HG03521 (cell line): Measurements from ENCODE around the gene AGBL5.
"Not testable (repeated sequence)": the region's sequence is repeated elsewhere in the genome, so short reads cannot be mapped to it uniquely, and the experiment has no call there.

Experiments used
- ATAC-seq: cut with Tn5 transposase; IDR thresholded peaks from one replicate; pipeline ENCODE4 v1.9.1; 2021; ENCODE audit warnings: mild to moderate bottlenecking, moderate library complexity; ENCODE audit not compliant: unreplicated experiment

Gene AGBL5

DNA sequence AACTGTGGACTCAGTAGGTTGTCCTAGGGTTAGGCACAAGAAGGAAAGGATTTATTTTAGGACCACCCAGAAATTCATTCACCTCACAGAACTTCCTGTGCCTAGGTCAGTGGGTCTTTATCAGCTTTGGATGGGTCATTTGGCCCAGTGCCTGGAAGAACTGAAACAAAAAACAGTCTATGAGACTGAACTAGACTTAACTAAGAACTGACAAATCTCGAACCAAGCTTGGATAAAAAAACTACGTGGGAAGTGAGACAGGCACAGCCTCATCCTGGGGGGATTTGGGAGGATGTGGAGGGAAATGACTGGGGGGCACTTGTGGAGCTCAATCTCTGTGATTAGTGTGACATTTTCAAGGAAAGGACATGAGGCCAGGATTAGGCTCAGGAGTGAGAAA is 22.3 kb downstream of the AGBL5 start:
- ATAC-seq, result no peak

DNA sequence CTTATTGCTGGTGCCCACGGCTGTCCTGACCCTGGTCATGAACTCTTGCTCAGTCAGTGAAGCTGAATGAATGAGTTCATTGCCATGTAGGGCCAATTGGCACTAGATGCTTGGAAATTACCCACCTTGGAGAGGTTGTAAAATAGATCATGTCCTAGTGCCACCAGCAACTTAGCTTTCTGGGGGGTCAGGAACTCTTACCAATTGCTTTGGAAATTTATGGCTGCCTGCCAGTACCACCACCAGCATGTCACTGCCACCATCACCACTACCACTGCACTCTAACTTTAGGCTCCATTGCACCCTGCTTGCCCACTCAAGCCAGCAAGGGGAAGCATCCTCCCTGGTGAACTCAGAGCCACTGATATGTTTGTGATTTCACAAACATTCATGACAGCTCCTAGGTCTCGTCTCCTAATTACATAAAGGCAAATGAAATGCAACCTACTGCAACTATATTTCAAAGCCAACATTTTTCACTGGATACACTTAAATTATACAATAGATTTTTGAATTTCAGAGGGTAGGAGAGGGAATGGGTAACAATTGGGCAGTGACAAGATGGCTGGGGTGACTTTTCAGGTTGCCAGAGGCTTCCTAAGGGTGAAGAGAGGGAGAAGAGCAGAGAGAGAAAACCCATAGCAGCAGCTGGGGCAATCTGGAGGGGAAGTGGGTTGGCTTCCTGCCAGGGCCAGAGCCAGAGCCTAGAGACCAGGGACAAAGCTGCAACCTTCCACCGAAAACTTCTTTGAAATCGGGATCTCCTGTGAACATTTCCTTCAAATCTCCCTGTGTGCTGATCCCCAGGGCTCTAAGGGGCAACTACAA is 23.5 kb downstream of the AGBL5 start:
- ATAC-seq, result no peak

DNA sequence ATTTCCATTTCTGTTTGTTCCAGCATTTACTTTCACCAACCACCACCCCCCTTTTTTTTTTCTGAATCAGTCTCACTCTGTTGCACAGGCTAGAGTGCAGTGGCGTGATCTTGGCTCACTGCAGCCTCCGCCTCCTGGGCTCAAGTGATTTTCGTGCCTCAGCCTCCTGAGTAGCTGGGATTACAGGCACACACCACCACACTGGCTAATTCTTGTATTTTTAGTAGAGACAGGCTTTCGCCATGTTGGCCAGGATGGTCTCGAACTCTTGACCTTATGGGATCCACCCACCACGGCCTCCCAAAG is 24.1 kb downstream of the AGBL5 start:
- ATAC-seq, result not testable (repeated sequence)

DNA sequence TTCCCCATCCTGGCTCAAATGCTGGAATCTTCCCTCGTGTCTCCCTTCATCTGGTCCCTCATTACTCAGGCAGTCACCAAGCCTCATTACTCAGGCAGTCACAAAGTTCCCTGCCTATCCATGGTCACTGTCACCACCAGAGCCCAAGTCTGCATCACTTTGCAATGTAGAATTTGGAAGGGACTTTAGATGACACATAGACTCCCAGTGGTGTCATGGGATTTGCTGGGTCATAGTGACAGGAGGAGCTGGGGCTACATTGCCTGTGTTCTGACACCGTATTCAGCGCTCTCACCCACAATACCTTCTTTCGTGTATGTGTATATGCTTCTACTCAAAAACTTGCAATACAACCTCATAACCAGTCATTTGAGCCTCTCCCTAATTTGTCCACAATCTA is 24.9 kb downstream of the AGBL5 start:
- no peak for ATAC-seq

DNA sequence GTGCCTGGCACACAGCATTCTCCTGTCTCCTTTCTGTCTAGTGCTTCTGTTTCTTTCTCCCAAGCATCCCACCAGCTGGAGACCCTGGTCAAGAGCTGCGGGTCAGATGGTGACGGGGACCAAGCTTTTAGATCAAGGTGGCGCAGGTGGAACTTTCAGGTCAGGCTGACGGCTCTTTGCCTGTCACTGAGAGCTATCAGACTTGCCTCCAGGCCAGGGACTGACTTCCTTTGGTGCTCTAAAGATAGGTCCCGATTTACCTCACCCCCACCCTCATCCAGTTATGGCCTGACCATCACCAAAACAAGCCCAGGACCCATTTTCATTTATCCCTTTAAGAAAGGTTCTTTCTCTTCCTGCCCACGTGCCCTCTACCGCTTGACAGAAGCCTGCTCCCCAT is 25.8 kb downstream of the AGBL5 start:
- ATAC-seq, result no peak

DNA sequence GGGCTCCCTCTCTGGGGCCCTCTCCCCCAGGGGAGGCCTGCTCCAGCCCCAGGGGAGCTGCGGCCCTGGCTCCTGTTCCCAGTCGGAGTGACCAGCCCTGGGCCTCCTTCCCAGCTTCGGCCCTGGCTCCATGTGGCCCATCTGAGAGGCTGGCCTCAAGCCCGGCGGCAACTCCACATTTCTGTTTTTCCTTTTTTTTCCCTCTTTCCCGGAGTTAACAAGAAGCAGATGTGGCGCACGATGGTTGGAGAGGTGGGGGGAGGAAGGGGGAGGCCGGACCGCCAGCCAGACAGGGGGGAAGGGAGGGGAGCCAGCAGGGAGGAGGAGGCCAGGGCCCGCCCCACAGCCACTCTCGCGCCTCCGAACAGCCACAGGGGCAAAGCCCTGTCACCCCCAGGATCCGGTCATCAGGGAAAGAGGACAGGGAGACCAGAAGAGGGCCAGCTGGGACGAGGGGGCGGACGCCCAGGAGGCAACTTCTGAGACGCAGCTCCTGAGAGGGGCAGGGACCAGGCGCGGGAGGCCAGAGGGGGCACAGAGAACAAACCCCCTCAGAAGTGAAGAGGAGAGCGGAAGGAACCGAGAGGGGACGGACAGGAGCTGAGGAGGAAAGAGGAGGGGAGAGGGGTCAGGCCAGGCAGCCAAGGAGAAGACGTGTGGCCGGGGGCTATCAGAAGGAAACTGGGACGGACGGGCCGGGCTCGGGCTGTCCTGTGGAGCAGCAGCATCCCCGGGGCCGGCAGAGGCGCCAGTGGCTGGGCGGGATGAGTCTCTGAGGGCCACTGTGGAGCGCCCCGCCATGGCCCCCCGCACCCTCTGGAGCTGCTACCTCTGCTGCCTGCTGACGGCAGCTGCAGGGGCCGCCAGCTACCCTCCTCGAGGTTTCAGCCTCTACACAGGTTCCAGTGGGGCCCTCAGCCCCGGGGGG is 27.1 kb downstream of the AGBL5 start, which contains the start of gene EMILIN1:
TSS of gene EMILIN1 (plus strand) at position 349 of the 928 bp plus-strand sequence. CDS start at position 800, 451 bp downstream.
- ATAC-seq, result no peak

DNA sequence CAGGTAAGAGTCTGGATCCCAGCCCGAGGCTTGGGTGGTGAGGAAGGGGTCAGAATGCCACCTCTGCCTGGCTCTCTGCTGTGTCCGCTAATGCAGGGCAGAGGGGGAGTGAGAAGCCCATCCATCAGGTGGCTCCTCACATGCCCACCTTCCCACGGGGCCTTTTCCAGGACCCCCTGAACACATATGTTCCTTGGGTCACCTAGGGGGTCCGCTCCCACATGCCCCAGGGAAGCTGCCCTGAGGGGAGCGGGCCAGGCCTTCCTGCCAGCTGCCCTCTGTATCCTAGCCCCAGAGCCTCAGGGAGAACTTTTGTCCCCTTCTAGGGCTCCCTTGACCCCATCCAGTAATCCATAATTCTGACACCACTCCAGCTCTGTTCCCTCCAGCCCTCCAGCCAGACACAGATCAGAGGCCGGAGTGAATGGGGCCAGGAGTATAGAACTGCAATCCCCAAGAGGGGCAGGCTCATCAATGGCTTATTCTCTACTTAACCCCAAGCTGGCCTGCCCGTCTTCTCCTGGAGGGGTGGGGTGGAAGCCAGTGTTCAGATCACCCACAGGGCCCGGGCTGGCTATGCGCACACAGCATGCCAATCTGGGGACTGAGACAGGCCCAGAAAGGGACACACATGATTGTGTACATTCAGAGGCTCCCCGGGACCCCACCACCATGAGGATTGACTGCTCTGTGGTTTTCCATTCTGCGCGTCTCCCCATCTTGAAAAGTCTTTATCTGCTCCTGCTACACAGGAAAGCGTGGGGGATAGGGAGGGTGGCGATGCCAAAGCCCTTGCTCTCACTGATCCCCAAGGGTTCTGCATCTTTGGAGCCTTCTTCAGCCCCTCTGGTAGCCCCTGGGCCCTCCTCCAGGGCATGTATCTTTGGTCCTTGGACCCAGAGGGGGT is 28.0 kb downstream of the AGBL5 start:
- no peak for ATAC-seq

DNA sequence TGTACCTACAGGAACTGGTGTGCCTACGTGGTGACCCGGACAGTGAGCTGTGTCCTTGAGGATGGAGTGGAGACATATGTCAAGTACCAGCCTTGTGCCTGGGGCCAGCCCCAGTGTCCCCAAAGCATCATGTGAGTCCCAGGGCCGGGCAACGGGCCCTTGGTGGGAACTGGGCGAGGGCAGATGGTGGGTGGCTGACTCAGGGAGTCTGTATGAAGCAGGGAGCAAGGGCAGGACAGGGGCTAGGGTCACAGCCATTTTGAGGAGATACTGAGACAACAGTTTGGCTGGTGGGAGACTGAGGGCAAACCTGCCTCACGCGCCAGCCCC is 28.6 kb downstream of the AGBL5 start:
- no peak for ATAC-seq

DNA sequence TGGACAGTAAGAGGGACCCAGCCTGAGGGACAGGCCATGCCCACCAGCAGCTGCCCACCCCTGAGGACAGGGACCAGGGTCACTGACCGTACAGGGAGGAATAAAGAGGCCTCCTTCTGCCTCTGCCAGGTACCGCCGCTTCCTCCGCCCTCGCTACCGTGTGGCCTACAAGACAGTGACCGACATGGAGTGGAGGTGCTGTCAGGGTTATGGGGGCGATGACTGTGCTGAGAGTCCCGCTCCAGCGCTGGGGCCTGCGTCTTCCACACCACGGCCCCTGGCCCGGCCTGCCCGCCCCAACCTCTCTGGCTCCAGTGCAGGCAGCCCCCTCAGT is 29.1 kb downstream of the AGBL5 start:
- no peak for ATAC-seq

DNA sequence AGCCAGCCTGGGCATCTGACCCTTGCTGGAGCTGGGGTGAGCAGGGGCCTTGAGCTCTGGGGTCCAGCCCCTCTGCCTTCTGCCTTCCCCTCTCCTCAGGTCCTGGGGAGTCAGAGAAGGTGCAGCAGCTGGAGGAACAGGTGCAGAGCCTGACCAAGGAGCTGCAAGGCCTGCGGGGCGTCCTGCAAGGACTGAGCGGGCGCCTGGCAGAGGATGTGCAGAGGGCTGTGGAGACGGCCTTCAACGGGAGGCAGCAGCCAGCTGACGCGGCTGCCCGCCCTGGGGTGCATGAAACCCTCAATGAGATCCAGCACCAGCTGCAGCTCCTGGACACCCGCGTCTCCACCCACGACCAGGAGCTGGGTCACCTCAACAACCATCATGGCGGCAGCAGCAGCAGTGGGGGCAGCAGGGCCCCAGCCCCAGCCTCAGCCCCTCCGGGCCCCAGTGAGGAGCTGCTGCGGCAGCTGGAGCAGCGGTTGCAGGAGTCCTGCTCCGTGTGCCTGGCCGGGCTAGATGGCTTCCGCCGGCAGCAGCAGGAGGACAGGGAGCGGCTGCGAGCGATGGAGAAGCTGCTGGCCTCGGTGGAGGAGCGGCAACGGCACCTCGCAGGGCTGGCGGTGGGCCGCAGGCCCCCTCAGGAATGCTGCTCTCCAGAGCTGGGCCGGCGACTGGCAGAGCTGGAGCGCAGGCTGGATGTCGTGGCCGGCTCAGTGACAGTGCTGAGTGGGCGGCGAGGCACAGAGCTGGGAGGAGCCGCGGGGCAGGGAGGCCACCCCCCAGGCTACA is 30.7 kb downstream of the AGBL5 start:
- no peak for ATAC-seq

DNA sequence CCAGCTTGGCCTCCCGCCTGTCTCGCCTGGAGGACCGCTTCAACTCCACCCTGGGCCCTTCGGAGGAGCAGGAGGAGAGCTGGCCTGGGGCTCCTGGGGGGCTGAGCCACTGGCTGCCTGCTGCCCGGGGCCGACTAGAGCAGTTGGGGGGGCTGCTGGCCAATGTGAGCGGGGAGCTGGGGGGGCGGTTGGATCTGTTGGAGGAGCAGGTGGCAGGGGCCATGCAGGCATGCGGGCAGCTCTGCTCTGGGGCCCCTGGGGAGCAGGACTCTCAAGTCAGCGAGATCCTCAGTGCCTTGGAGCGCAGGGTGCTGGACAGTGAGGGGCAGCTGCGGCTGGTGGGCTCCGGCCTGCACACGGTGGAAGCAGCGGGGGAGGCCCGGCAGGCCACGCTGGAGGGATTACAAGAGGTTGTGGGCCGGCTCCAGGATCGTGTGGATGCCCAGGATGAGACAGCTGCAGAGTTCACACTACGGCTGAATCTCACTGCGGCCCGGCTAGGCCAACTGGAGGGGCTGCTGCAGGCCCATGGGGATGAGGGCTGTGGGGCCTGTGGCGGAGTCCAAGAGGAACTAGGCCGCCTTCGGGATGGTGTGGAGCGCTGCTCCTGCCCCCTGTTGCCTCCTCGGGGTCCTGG is 31.4 kb downstream of the AGBL5 start:
- ATAC-seq, result no peak

DNA sequence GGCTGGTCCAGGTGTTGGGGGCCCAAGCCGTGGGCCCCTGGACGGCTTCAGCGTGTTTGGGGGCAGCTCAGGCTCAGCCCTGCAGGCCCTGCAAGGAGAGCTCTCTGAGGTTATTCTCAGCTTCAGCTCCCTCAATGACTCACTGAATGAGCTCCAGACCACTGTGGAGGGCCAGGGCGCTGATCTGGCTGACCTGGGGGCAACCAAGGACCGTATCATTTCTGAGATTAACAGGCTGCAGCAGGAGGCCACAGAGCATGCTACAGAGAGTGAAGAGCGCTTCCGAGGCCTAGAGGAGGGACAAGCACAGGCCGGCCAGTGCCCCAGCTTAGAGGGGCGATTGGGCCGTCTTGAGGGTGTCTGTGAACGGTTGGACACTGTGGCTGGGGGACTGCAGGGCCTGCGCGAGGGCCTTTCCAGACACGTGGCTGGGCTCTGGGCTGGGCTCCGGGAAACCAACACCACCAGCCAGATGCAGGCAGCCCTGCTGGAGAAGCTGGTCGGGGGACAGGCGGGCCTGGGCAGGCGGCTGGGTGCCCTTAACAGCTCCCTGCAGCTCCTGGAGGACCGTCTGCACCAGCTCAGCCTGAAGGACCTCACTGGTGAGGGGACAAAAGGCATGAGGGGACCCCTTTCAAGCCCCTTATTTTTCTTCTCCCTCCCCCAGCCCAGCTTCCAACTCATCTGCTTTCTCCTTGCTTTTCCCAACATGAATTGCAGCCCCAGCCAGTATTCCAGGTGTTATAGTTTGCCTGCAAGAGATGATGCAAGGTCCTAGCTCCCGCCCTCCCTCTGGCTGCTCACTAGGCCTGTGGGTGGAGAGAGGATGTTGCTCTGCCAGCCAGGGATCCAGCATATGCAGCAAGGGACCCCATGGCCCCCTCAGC is 32.2 kb downstream of the AGBL5 start:
- ATAC-seq, result no peak

DNA sequence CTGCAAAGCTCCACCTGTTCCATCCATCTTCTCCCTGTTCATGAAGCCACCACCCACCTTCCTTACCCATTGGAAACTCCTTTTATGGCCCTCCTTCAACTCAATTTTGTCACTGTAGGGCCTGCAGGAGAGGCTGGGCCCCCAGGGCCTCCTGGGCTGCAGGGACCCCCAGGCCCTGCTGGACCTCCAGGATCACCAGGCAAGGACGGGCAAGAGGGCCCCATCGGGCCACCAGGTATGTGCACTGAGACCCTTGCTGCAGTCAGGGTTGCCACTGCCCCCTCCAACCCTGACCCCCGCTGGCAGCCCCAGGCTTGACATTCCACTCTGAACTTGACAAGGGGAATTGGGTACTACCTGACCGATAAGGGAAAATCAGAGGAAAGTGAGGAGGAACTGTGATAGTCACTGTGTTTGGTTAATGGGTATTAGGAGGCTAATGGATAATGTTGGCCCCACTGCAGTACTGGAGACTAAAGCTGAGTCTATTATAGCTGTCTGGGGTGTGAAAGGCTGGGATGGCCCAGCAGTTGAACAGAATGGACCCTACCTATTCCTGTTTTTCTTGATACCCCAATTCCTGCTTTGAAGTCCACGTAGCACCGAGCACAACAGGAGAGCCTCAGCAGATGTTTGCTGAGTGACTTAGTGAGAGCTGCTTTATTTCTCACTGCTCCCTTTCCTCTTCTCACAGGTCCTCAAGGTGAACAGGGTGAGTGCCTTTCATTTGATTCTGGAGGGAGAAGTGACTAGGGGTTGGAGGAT is 33.0 kb downstream of the AGBL5 start:
- ATAC-seq, result no peak

DNA sequence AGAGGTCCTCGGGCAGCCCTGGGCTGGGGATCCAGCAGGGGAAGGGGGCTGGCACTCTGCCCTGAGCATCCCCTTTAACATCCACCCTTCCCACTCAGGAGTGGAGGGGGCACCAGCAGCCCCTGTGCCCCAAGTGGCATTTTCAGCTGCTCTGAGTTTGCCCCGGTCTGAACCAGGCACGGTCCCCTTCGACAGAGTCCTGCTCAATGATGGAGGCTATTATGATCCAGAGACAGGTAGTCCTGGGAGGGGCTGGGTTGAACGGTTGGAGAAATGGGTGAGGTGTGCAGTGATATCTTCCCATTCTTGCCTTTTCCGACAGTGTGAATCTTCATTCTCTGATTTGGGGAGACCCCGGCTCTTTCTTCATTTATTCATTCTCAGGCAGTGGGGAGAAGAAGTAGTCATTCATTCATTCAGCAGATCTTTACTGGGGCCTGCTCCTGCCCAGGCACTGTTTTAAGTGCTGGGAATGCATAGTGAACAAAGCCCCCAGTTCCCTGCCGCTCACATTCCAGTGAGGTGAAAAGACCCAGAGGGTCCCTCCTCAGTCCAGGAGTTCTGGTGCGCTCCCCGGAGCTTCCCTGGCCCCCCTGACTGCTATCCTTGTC is 33.7 kb downstream of the AGBL5 start:
- ATAC-seq, result no peak

DNA sequence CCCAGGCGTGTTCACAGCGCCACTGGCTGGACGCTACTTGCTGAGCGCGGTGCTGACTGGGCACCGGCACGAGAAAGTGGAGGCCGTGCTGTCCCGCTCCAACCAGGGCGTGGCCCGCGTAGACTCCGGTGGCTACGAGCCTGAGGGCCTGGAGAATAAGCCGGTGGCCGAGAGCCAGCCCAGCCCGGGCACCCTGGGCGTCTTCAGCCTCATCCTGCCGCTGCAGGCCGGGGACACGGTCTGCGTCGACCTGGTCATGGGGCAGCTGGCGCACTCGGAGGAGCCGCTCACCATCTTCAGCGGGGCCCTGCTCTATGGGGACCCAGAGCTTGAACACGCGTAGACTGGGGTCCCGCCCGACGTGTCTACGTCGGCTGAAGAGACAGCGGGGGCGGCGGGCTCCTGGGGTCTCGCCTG is 34.2 kb downstream of the AGBL5 start:
- ATAC-seq, result peak; percentile 1

DNA sequence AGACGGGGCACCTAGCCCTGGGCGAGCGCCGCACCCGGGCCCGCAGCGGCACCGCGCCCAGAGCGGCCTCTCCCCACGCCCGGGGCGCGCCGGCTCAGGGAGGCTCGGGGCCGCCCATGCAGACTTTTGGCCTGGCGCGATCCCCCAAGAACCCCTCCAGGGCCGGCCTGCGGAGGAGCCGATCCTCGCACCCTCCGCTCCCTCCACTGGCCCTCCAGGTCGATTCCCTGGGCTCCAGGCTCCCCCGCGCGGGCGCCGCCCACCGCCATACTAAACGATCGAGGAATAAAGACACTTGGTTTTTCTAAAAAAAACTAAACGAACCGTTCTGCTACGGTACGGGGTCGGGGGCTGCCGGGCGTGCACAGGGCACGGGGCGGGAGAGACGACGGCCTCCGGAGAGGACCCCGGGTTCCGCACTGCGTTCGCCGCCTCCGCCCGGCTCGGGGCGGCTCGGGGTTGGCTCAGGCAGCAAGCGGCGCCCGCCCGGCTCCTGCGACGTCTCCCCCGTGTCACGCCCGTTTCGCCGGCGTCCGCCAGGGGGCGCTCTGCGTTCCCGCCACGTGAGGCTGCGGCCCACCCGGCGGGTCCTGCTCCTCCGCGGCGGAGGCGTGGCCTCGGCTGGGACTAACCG is 34.7 kb downstream of the AGBL5 start:
- ATAC-seq, result peak; percentile 78
